NCI-H2107 treated with DMSO at 0.1 percent for 48 hours (cell line): ENCODE data around the gene NDUFAF3.
A peak's percentile ranks its signal among the peaks of the same experiment; 100 is the strongest.

Source experiments
- DNase-seq: peaks from one replicate; lab custom pipeline; 2025; ENCODE audit not compliant: unreplicated experiment; lab: John Stamatoyannopoulos, UW

The NDUFAF3 gene

GRCh38 chr3:49017971-49018706 is 3.8 kb upstream of the NDUFAF3 start, which contains the start of gene DALRD3:
TSS of gene DALRD3 (minus strand) at chr3:49018580. CDS start at chr3:49018564, 16 bp downstream.
- no peak for DNase-seq

DNA sequence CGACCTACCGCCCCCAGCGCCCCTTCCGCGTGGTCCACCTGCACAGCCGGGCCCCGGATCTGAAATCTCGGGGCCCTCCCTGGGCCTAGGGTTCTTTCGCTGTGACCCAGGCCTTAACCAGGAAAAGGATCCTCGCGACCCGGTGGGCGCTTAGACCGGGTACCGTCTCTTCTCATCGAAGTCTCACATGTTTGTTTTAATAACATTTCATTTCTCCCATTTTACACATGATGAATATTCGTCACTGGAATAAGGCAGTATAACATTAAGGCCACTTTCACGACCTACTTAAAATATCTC is 3.3 kb upstream of the NDUFAF3 start:
- no peak for DNase-seq

- DNase-seq, result no peak
Measured at GRCh38 chr3:49019941-49020329, 2.0 kb upstream of the NDUFAF3 start.

DNA sequence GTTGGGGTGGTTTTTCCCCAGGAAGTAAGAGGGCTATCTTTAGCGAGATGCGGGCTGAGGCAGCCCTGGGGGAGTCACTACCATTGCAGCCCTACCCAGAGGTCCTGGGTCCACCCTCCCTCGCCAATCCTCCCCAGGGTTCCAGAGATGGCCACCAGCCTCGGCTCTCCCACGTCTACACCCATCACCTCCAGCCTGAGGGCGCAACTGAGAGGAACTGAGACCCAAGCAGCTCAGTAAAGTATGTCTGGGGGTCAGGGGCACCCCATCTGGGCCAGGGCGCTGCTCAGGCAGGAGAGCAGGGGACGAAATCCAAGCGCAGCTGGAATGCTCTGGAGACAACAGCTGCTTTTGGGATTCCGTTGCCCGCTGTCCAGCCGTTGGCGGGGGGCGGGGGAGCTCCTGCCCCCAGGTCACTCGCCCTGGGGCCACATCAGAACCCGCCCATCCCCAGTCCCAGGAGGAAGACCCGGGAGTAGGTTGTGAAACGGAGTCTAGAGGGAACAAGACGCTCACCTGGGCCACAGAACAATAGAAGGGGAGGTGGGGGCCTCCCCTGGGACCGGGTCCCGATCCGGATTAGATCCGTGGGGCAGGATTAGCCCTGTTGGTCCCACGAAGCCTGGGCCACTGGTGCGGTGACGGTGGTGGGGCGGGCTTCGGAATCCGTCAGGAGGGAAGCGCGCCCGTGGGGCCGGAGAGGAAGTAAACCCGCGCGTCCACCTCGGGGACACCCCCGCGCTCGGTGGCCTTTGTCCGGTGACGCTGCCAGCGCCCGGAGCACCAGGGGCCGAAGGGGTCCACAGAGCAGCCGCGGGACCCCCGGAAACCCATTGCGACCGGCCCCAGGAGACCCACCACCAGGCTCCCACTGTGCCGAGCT is 1.4 kb upstream of the NDUFAF3 start:
- no peak for DNase-seq

GRCh38 chr3:49021213-49021812 is 608 bp upstream of the NDUFAF3 start:
- DNase-seq, result peak; percentile 80

- DNase-seq, result no peak
Measured at GRCh38 chr3:49022688-49023171, 809 bp downstream of the NDUFAF3 start.

DNA sequence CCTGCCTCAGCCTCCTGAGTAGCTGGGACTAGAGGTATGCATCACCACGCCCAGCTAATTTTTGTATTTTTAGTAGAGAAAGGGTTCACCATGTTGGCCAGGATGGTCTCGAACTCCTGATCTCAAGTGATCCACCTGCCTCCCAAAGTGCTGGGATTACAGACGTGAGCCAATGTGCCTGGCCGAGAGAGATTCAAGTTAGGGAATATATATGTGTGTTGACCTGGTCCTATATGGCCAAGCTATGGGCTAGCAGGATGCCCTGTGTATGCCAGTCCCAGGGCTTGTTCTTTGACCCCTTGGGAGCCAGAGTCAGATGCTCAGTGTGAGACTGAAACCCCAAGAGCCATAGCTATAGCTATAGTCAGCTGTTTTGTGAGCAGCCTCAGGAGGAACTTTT is 1.9 kb downstream of the NDUFAF3 start:
- no peak for DNase-seq

DNA sequence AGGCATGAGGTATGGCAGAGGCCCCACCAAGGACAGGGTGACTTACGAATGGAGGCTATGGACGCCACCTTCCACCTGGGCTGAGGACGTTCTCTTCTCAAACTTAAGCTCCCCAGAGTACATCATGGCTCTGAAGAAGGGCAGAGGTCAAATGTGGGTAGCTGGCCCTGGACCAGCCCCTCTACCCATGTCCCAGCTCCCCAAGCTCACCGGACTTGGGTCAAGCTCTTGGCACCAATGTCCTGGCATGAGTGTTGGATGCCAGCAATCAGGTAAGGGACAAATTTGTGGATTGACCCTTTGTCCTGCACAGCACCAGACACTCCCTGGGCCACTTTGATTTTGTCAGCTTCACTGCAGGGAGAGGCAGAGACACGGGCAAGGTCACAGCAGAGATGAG is 2.5 kb downstream of the NDUFAF3 start:
- no peak for DNase-seq

DNA sequence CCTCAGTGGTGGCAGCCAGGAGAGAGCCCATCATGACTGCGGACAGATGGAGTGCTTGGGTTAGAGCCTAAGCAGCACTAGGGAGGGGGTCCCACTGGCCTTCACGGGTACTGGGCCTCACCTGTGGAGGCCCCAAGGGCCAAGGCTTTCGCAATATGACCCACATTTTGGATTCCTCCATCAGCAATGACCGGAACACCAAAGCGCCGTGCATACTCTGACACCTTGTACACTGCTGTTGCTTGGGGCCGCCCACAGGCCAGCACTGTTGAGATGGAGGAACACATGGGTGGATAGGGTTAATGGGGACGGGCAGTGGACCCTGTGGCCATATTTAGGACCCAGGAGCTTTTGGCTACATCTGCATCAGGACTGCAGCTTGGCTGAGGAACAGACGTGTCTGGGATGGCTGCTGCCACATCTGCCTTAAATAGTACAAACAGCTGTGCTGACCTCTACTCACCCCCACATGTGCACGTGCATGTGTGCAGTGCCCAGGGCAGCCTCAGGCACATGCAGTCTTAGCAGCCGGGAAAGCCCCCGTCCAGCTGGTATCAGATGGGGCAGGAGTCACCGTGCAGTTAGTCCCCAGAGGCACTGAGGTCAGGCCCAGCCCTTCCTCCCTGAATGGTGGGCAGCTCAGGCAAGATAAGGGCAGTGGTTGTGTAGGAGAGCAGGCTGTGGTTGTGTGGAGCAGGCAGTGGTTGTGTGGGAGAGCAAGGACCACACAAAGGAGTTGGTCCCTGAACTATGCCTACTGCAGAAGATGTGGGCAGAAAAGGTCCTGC is 3.3 kb downstream of the NDUFAF3 start:
- no peak for DNase-seq

DNA sequence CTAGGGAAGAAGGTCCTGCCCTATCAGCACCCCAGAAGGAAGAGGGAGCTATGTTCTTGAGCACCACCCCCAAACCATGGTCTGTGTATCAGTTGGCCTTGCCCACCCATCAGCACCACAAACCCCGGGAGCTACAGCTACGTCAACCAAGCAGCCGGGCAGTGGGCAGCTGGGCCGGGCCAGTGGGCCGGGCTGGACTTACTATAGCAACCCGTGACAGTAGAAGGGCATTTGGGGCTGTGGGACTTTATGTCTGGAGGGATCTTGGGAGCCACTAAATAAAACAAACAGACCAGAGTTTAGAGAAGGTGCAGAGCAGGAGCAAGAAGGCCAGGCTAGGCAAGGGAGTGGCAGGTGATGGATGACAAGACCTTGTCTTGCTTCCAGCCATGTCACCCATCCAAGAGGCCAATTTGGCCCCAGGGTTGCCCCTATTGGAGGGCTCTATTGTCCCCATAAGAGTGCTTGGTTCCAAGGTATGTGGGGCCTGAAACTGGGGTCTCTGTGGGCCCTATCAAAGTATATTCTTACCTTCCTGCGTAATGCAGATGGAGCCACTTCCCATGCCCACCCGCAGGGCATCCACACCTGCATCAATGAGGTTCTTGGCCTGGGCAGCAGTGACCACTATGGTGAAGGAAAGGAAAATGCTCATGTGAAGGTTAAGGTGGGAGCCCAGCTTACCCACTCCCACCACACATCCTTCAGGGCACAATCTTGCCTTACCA is 4.0 kb downstream of the NDUFAF3 start:
- no peak for DNase-seq

DNA sequence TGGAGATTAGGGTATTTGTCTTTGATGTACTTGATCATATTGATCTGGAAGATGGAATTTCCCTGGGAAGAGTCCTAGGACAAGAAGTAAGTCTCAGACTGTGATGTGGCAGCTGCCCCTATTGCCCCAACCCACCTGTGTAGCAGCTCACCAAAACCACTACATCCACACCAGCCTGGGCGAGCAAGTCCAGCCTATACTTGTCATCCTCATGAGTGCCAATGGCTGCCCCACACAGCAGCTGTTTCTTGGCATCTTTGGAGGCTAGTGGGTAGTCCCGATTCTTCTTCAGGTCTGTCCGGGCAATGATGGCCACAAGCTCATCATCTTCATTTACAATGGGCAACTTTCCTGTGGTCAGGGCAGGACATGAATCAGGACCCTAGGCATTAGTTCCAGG is 4.6 kb downstream of the NDUFAF3 start:
- DNase-seq, result no peak

DNA sequence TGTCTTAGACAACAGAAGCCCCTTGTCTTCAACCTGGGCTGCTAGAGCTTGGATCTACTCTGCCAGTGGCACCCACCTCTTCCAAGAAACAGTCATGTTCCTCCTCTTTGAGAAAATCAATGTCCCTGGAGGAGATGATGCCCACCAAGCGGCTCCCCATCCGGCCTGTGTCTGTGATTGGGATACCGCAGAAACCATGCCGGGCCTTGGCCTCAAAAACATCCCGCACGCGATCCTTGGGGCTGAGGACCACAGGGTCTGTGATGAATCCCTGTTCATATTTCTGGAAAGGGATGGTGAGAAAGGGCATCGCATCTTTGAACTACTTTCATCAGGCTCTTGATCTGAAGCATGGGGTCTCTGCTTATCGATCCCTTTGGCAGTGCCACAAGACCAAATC is 5.7 kb downstream of the NDUFAF3 start:
- no peak for DNase-seq

DNA sequence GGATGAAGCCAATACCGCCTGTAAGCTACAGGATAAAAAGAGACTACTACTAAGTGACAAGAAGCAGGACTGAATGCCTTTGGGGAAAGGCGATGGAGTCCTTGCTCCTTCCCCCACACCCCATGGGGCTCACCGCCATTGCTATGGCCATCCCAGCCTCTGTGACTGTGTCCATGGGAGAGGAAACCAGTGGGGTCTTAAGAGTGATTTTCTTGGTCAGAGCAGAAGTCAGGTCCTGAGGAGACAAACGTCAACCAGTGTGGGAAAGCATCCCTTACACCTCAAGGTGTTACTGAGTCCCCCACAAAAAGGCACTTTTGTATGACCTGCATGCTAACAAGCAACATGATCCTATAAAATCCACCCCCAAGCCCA is 6.4 kb downstream of the NDUFAF3 start:
- no peak for DNase-seq

- DNase-seq, result peak; percentile 62
Measured at GRCh38 chr3:49028673-49029562, 7.0 kb downstream of the NDUFAF3 start, which contains the start of gene IMPDH2. TSS of gene IMPDH2 (minus strand) at chr3:49029398. CDS start at chr3:49029350, 48 bp downstream.

- DNase-seq, result no peak
Measured at GRCh38 chr3:49029563-49029884, 7.6 kb downstream of the NDUFAF3 start.

DNA sequence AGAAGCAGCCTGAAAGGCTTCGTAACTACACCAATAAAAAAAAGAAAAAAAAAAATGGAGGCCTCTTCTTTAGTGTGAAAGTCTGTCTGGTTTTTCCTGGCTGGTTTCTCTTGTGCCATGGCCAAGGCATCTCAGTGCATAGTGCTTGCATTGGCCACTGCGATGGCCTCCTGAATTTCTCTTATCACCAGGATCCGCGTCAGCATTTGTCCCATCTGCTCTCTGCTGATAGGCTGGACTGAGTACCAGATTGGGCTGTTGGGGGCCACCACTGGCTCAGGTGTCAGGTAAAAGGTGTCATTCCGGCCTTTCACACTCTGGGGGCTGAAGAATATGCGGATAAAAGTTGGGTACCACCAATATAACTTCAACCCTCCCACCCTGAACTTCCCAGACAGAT is 8.4 kb downstream of the NDUFAF3 start:
- no peak for DNase-seq

GRCh38 chr3:49032646-49033304 is 10.9 kb downstream of the NDUFAF3 start:
- DNase-seq, result no peak

DNA sequence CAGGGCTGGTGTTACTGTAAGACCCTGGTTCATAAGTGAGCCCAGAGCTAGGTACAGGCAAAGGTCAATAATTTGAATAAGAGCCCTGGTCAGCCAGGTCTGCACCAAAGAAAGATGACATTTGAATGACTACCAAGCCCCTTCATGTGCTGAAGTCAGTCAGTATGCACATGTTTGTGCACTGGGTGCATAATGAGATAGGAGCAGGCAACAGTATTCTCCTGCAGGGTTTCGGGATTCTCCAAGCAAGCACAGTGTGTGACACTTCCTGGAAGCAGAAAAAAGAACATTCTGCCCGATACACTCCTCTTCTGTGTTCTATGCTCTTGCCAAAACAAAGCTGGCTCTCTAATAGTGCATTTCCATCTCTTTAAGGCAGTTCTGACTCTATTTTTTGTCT is 12.7 kb downstream of the NDUFAF3 start:
- no peak for DNase-seq

DNA sequence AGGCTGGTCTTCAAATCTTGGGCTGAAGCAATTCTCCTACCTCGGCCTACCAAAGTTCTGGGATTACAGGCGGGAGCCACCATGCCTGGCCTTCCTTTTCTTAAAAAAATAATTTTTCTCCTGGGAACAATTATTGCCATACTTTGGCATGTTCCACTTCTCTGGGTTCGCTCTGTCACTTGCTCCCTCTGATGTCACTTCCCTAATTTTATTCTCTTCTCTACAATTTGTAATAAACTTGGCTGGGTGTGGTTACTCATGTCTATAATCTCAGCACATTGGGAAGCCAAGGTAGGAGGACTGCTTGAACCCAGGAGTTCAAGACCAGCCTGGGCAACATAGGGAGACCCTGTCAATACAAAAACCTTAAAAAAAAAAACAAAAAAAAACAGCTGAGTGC is 13.4 kb downstream of the NDUFAF3 start:
- DNase-seq, result no peak
